SK-N-SH (cell line): ENCODE results near the gene SLC6A16. TPM values are rescaled to one million over a fixed set of nuclear protein-coding genes. Genes with fewer than 3 reads are reported as not detected.

Source experiments
- CTCF ChIA-PET: fragments of 300-600, 350-600 bp; formaldehyde crosslinking; extraction: SDS; loops from one replicate; lab custom pipeline; 2021; lab: Yijun Ruan, JAX
- POLR2A ChIA-PET: fragments of 350-600 bp; sonication (Branson Sonifier 250); formaldehyde crosslinking; extraction: SDS; loops from one replicate; lab custom pipeline; 2020; ENCODE audit warnings: antibody characterized with exemption, inconsistent platforms; lab: Yijun Ruan, JAX
- DNase-seq: peaks from one replicate; pipeline ENCODE4 v3.0.0; 2012
- H2AFZ ChIP-seq: fragments of 200-600 bp; sonication (generic); 2 replicates; pipeline ENCODE4 v1.8.1; 2016; ENCODE audit warnings: antibody characterized with exemption, mild to moderate bottlenecking, low read depth
- H3F3A ChIP-seq: fragments of 200-600 bp; sonication (generic); replicated peaks from 2 replicates; pipeline ENCODE3; 2016; ENCODE audit warnings: antibody characterized with exemption, mild to moderate bottlenecking; ENCODE audit not compliant: insufficient read depth
- H3K27ac ChIP-seq, 2 experiments: fragments of 200-500 bp in 1 of 2; fragments of 200-600 bp in 1 of 2; sonication (Bioruptor generic) in 1 of 2; sonication (generic), shearing (Covaris generic) in 1 of 2; 2 replicates each; pipeline versions ENCODE4 v1.5.1 to v1.6.1; 2014 to 2016; ENCODE audit warnings: low read depth in 2 of 2, inconsistent platforms in 1 of 2, low read length in 1 of 2, mild to moderate bottlenecking in 1 of 2, mixed read lengths in 1 of 2
- H3K27me3 ChIP-seq: fragments of 200-600 bp; sonication (generic), shearing (Covaris generic); 2 replicates; pipeline ENCODE4 v1.6.1; 2016; ENCODE audit warnings: mixed run types; ENCODE audit not compliant: insufficient read depth
- H3K36me3 ChIP-seq, 2 experiments: fragments of 200-500 bp in 1 of 2; fragments of 200-600 bp in 1 of 2; sonication (Bioruptor generic) in 1 of 2; sonication (generic) in 1 of 2; replicated peaks in 1 of 2; 2 replicates each; pipeline versions ENCODE3 to v1.5.1; 2014 to 2016; ENCODE audit warnings: low read length in 1 of 2, mild to moderate bottlenecking in 1 of 2; ENCODE audit not compliant: insufficient read depth in 2 of 2, control insufficient read depth in 1 of 2
- H3K4me1 ChIP-seq, 2 experiments: fragments of 200-500 bp in 1 of 2; fragments of 200-600 bp in 1 of 2; sonication (Bioruptor generic) in 1 of 2; sonication (generic), shearing (Covaris generic) in 1 of 2; 2 replicates each; pipeline versions ENCODE4 v1.5.1 to v1.6.1; 2014 to 2016; ENCODE audit warnings: low read depth in 1 of 2, low read length in 1 of 2, mixed run types in 1 of 2; ENCODE audit not compliant: insufficient read depth in 2 of 2, control insufficient read depth in 1 of 2
- H3K4me2 ChIP-seq: fragments of 200-600 bp; sonication (generic), shearing (Covaris generic); 2 replicates; pipeline ENCODE4 v1.6.1; 2017; ENCODE audit warnings: mixed run types
- H3K4me3 ChIP-seq, 2 experiments: fragments of 200-500 bp in 1 of 2; fragments of 200-600 bp in 1 of 2; sonication (Bioruptor generic) in 1 of 2; sonication (generic), shearing (Covaris generic) in 1 of 2; 2 replicates each; pipeline versions ENCODE4 v1.5.1 to v1.8.1; 2014 to 2016; ENCODE audit warnings: low read depth in 2 of 2, inconsistent platforms in 1 of 2, low read length in 1 of 2, mild to moderate bottlenecking in 1 of 2, mixed read lengths in 1 of 2, moderate library complexity in 1 of 2
- H3K79me2 ChIP-seq: fragments of 200-600 bp; sonication (generic); 2 replicates; pipeline ENCODE4 v1.8.1; 2017; ENCODE audit warnings: mild to moderate bottlenecking; ENCODE audit not compliant: insufficient read depth
- H3K9ac ChIP-seq: fragments of 200-600 bp; sonication (generic); 2 replicates; pipeline ENCODE4 v1.6.1; 2017; ENCODE audit warnings: mixed run types
- H3K9me2 ChIP-seq: fragments of 200-600 bp; sonication (generic); 2 replicates; pipeline ENCODE4 v1.6.1; 2017; ENCODE audit warnings: mixed run types
- H3K9me3 ChIP-seq: fragments of 200-600 bp; sonication (generic); 2 replicates; pipeline ENCODE4 v1.6.1; 2017; ENCODE audit warnings: mixed run types, mild to moderate bottlenecking, moderate library complexity
- H4K20me1 ChIP-seq: fragments of 200-600 bp; sonication (generic); 2 replicates; pipeline ENCODE4 v1.6.1; 2017; ENCODE audit warnings: mild to moderate bottlenecking, mixed run types; ENCODE audit not compliant: insufficient read depth
- CHD2 ChIP-seq: fragments of 150-350 bp; IDR thresholded peaks from 2 replicates; pipeline ENCODE4 v1.6.1; 2018; ENCODE audit warnings: low read length; ENCODE audit not compliant: partially characterized antibody
- CTCF ChIP-seq: fragments of 200-600 bp; sonication (generic); IDR thresholded peaks from 2 replicates; pipeline ENCODE4 v1.6.1; 2017; ENCODE audit warnings: antibody characterized with exemption, mild to moderate bottlenecking, moderate library complexity
- EZH2phosphoT487 ChIP-seq: fragments of 200-600 bp; sonication (generic); IDR thresholded peaks from 2 replicates; pipeline ENCODE4 v1.6.1; 2017; ENCODE audit warnings: low read depth, mixed run types, mild to moderate bottlenecking, antibody characterized with exemption, moderate library complexity, borderline replicate concordance
- FOSL2 ChIP-seq: IDR thresholded peaks from 2 replicates; pipeline ENCODE4 v1.4.0; 2012; ENCODE audit warnings: low read depth, mild to moderate bottlenecking, moderate library complexity, borderline replicate concordance
- GABPA ChIP-seq: IDR thresholded peaks from 2 replicates; pipeline ENCODE4 v1.4.0; 2012; ENCODE audit warnings: low read depth, mild to moderate bottlenecking
- MAX ChIP-seq: IDR thresholded peaks from 2 replicates; pipeline ENCODE4 v1.4.0; 2012; ENCODE audit warnings: low read depth
- RAD21 ChIP-seq: IDR thresholded peaks from 2 replicates; pipeline ENCODE4 v1.6.1; 2012; ENCODE audit warnings: mild to moderate bottlenecking, low read length
- RFX5 ChIP-seq: IDR thresholded peaks from 2 replicates; pipeline ENCODE4 v1.6.1; 2012; ENCODE audit warnings: mild to moderate bottlenecking, improper control_type of control experiment, low read length
- RXRA ChIP-seq: IDR thresholded peaks from 2 replicates; pipeline ENCODE4 v1.4.0; 2012; ENCODE audit warnings: low read depth, mild to moderate bottlenecking, borderline replicate concordance
- SMC3 ChIP-seq: IDR thresholded peaks from 2 replicates; pipeline ENCODE4 v1.6.1; 2012; ENCODE audit warnings: low read depth, low read length, improper control_type of control experiment
- TCF12 ChIP-seq: IDR thresholded peaks from 2 replicates; pipeline ENCODE4 v1.4.0; 2012
- TEAD4 ChIP-seq: IDR thresholded peaks from 2 replicates; pipeline ENCODE4 v1.4.0; 2012; ENCODE audit warnings: mild to moderate bottlenecking, borderline replicate concordance; ENCODE audit not compliant: insufficient read depth
- ZBTB33 ChIP-seq: IDR thresholded peaks from 2 replicates; pipeline ENCODE4 v1.4.0; 2012; ENCODE audit warnings: low read depth, borderline replicate concordance
- polyA plus RNA-seq, 3 experiments: library from polyadenylated mRNA; depleted of rRNA; stranded (reverse); fragments of >200 nt; gene quantifications; 2 replicates each; pipeline ENCODE4 v1.2.3, GENCODE V29; 2012
- TF ChIP-seq, protein P1 (sequence below): fragments of 150-350 bp; IDR thresholded peaks from 2 replicates; pipeline ENCODE4 v1.6.1; 2017; ENCODE audit warnings: antibody characterized with exemption, low read length, low read depth, borderline replicate concordance

The SLC6A16 gene
- polyA plus RNA-seq, 1 of the 3 experiments (the other 2 are of a cell fraction), result 0.33 TPM

DNA sequence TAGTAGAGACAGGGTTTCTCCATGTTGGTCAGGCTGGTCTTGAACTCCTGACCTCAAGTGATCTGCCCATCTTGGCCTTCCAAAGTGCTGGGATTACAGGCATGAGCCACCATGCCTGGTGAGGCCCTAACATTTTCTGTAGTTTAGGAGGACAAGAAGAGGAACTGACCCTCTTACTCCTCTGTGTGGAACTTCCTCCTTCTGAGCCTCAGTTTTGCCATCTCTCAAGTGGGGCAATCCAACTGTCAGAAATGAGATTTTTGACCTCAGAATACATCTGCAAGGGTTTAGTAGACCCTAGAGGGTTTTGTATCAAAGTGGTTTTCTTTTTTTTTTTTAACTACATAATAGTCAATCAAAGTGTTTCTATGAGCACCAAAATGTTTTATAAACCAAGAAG, 41.1 kb upstream of the SLC6A16 start:
- H3K4me2 ChIP-seq, result no peak overlapping the region
- H3K4me3 ChIP-seq, result no peak overlapping the region
- POLR2A ChIA-PET, result no interaction called here
- H2AFZ ChIP-seq, result no peak overlapping the region
- H3K9me2 ChIP-seq, result no peaks in the 10 kb centered on the region
- H3K9me3 ChIP-seq, result no peaks in the 10 kb centered on the region
- H3F3A ChIP-seq, result peaks cover 4% of the 10 kb centered on the region
- TF ChIP-seq CHD2 (no peak), TEAD4 (no peak), GABPA (no peak), EZH2phosphoT487 (no peak), RXRA (no peak), FOSL2 (no peak), TCF12 (no peak), SMC3 (no peak), CTCF (no peak), MAX (no peak), RAD21 (no peak), RFX5 (no peak), ZBTB33 (no peak)
- TF ChIP-seq, protein P1, sequence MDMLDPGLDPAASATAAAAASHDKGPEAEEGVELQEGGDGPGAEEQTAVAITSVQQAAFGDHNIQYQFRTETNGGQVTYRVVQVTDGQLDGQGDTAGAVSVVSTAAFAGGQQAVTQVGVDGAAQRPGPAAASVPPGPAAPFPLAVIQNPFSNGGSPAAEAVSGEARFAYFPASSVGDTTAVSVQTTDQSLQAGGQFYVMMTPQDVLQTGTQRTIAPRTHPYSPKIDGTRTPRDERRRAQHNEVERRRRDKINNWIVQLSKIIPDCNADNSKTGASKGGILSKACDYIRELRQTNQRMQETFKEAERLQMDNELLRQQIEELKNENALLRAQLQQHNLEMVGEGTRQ, result no peak
- TF ChIP-seq, all 33 proteins: peak for 0
- no peaks in the 10 kb centered on the region; a peak in 1 of 4 replicates for H3K4me1 ChIP-seq
- CTCF ChIA-PET, result no interaction called here
- no peaks in the 10 kb centered on the region for H4K20me1 ChIP-seq
- H3K27me3 ChIP-seq, result no peaks in the 10 kb centered on the region
- no peaks in the 10 kb centered on the region for H3K36me3 ChIP-seq
- no peak for DNase-seq
- peaks cover 18% of the 10 kb centered on the region for H3K79me2 ChIP-seq
- no peak overlapping the region for H3K9ac ChIP-seq
- H3K27ac ChIP-seq, result no peak overlapping the region
